ENCODE results near the gene LCE3C. TPM values are rescaled to one million over a fixed set of nuclear protein-coding genes. Genes with fewer than 3 reads are reported as not detected.

LCE3C gene, protein sequence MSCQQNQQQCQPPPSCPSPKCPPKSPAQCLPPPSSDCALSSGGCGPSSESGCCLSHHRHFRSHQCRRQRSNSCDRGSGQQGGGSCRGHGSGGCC
- total RNA-seq = not detected

DNA sequence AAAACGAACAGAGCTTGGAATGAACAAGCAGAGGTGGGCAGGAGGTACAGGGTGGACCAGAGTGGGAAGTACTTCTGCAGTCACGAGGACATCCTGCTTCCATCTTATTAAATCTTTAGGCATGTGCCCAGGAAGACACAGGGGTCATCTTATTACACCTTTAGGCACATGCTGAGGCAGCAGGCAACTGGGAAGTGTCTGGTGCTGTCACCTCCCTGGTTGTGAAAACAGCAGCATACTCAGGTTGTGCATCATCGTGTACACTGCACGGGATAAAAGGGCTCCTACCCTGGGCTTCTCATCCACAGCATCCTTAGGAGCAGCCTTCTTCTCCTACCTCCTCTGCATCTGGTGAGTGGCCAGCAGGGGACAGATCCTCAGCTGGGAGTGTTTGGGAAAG lies at the start of gene LCE3C:
LCE3C (plus strand) TSS at position 301 of the 400 bp plus-strand sequence. CDS start 498 bp downstream, outside the sequence.
- TF ChIP-seq, protein P1, sequence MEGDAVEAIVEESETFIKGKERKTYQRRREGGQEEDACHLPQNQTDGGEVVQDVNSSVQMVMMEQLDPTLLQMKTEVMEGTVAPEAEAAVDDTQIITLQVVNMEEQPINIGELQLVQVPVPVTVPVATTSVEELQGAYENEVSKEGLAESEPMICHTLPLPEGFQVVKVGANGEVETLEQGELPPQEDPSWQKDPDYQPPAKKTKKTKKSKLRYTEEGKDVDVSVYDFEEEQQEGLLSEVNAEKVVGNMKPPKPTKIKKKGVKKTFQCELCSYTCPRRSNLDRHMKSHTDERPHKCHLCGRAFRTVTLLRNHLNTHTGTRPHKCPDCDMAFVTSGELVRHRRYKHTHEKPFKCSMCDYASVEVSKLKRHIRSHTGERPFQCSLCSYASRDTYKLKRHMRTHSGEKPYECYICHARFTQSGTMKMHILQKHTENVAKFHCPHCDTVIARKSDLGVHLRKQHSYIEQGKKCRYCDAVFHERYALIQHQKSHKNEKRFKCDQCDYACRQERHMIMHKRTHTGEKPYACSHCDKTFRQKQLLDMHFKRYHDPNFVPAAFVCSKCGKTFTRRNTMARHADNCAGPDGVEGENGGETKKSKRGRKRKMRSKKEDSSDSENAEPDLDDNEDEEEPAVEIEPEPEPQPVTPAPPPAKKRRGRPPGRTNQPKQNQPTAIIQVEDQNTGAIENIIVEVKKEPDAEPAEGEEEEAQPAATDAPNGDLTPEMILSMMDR (IDR thresholded peaks at IDR 0.05; ENCODE audit: low read depth) = no peak

DNA sequence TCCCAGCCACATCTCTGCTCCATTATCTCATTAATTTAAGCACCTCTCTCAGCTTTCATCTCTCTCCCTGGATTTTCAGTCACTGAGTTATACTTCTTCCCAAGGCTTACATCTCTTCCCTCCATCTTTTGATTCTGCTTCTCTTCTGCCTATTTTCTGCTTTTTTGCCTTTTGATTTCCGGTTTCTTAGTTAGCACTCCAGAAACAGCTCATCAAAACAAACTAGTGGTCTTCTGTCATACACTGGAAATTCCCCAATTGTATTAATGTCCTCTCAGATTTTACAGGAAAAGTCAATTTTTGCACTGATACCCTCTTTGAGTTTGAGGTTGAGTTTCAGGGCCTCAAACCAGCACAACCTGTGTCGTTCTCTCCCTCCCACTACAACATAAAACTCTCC lies 34.9 kb upstream of the LCE3C start:
- TF ChIP-seq, protein P1 (IDR thresholded peaks at IDR 0.05; ENCODE audit: low read depth) = no peak

DNA sequence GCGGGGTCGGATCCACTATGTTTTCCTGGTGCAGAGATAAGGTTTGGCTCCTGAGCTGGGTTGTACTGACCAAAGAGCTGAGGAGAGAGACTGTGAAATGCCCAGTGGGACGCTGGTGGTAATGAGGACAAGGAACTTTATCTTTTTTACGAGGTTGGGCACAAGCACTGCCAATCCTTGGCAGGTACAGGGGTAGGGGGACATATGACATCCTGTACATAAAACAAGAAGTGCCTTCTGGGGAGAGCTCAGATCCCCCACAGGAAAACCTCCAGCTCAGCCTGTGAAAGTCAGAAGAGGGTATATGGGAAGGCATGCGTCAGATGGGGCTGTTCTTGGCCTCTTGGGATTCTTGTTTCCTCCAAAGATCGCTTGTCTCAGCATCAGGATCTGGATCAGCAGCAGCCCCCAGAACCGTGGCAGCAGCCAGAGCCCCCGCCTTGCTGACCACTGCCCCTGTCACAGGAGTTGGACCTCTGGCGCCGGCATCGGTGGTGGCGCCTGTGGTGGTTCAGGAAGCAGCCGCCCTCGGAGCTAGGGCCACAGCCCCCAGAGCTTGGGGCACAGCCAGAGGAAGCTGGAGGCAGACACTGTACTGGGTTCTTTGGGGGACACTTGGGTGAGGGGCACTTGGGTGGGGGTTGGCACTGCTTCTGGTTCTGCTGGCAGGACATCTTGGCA lies 34.4 kb upstream of the LCE3C start:
- TF ChIP-seq, protein P1 (IDR thresholded peaks at IDR 0.05; ENCODE audit: low read depth) = no peak

DNA sequence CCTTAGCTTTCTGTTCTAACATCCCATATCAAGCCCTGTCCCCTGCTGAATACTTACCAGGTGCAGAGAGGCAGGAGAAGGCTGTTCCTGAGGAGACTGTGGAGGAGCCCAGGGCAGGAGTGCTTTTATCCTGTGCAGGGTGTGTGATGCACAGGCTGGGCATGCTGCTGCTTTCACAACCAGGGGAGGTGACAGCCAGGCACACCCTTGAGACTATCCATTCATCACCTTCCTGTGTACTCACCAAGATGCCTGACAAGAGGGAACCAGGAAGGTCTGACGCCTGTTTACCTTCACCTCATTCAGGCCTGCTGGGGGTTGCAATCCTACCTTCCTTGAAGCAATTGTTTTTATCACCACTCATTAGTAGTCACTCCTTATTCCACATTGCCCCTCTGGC lies 33.4 kb upstream of the LCE3C start, which contains the start of gene LCE3E:
LCE3E (minus strand) TSS at position 100 of the 400 bp plus-strand sequence. CDS start 572 bp downstream, outside the sequence.
- TF ChIP-seq, protein P1 (IDR thresholded peaks at IDR 0.05; ENCODE audit: low read depth) = no peak

DNA sequence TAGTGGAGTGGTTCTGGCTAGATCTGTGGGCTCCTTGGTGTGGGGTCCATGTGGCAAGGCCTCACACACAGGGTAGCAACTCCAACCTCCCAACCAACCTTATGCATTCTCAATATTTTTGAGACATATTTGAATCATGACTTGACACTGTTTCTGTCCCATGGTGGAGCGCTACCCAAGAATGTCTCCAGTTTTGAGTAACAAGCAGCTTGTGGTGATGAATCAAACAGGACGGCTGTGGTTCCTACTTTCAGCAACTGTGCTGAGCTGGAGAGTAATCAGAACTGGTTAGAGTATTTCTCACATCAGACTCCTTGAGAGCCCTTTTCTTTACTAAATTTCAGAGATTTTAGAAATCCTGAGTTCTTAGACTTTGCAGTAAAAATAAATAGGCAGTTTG lies 22.9 kb upstream of the LCE3C start:
- TF ChIP-seq, protein P1 (IDR thresholded peaks at IDR 0.05; ENCODE audit: low read depth) = no peak

DNA sequence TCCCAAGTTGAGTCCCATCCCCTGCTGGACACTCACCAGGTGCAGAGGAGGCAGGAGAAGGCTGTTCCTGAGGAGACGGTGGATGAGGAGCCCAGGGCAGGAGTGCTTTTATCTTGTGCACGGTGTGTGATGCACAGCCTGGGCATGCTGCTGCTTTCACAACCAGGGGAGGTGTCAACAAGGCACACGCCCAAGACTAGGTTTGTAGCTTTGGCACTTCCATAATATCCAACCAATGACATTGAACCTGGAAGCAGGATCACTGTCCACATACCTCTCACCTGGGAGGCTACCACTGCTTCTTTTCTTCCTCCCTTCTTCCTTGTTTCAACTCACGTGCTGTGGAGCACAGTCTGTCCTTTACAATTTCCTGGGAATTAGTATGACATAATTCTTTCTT lies 19.6 kb upstream of the LCE3C start, which contains the start of gene LCE3D:
LCE3D (minus strand) TSS at position 84 of the 400 bp plus-strand sequence. CDS start 580 bp downstream, outside the sequence.
- TF ChIP-seq, protein P1 (IDR thresholded peaks at IDR 0.05; ENCODE audit: low read depth) = no peak

DNA sequence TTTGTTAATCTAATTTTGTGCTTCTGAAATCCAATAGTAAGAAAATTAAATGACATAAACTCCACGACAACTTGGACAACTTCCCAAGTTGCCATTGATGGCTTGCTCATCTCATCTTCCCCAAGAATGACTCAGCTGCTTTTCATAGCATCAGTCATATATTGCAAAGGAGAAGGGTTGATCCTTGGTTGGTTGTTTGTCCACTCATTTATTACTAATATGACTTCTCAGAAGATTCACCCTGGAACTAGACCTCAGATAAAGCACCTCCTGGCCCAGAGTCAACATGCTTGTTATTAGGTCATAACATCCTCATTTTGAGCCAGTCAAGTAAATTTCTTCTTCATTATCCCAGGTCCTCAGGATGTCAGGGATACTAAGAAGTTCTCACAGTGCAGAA lies 17.4 kb upstream of the LCE3C start:
- TF ChIP-seq, protein P1 (IDR thresholded peaks at IDR 0.05; ENCODE audit: low read depth) = no peak
